Pons (tissue), 1 donor: Measurements from ENCODE around the gene RALB.
A peak's percentile ranks its signal among the peaks of the same experiment; 100 is the strongest.
"Not testable (repeated sequence)": the region's sequence is repeated elsewhere in the genome, so short reads cannot be mapped to it uniquely, and the experiment has no call there.

Source experiments
- DNase-seq: peaks from one replicate; pipeline ENCODE4 v3.0.0-alpha.2; 2016; ENCODE audit warnings: low spot score

Gene RALB

DNA sequence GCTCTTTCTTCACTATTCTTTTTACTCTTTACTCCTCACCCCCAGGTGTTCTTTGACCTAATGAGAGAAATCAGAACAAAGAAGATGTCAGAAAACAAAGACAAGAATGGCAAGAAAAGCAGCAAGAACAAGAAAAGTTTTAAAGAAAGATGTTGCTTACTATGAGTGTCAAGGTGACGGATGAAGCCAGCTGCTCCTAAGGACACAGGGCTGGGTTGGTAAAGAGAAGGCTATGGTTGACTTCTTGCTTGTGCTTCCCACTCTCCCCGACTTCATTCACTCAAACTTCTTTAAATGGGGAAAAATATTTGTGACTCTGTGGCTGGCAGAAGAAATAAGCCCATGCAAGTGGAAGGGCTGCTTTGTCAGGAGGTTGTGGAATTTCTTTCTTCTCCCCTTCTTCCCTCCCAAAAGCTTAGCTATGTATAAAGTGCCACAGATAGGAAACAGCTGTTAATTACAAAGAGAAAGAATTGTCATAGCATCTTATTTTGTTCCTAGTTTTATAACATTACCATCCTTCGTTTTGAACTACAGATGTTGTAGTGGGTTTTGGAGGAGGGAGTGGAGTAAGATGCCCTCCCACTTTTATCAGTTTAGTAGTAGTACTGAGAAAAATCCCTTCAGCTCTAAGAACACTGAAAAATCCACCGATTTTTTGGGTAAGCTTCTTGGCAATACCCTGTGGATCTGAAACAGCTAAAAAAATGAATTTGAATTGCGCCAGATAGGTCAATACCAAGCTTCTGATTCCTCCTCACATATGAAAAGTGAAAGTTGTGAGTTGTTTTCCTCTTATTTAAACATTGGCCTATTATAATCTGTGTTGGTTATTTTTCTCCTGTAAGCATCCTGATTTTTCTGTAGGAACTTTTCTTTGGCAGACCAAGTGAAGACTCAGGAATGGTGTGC lies 40.7 kb downstream of the RALB start:
- no peak for DNase-seq

DNA sequence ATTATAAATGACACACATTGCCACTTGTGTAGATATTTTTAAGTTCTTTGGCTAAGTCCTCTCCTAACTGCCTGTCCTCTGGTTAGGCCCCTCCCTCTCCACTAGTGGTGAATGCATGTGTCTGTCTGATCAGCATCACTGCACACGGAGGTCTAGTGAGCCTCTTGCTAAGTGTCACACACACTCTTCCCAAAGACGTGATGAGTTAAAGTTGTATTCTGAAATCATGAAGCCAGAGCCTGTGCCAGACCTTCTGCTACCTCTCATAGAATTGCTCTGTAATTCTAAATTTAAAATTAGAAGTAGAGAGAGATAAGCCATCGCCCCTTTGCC lies 41.3 kb downstream of the RALB start:
- no peak for DNase-seq

DNA sequence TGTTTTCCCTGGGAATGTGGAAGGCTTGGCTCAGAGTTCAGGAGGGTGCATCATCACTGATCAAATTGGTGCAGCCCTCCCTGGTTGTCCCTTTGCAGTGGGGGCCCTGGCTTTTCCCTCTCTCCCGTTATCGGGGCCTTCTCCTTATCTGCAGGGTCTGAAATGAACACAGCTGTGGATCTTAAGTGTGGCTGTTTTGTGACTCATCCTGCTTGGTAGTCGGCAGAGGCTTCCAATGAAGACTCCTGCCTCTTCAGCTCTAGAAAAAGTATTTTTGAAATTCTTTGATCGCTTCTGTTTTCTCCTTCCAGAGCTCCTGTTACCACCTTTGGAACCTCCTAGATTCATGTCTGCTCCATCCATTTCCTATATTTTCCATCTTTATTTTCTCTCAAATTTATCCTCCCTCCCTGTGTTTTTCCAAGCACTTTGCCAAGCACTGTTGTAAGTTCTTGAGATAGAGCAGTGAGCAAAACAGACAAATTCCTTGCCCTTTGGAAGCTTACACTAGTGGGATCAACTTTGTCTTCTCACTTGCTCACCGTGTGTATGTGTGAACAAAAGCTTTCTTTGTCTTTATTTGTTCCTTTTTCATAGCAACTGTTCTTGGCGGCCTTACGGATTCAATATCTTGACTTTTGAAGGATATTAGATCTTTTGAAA lies 45.7 kb downstream of the RALB start:
- no peak for DNase-seq

DNA sequence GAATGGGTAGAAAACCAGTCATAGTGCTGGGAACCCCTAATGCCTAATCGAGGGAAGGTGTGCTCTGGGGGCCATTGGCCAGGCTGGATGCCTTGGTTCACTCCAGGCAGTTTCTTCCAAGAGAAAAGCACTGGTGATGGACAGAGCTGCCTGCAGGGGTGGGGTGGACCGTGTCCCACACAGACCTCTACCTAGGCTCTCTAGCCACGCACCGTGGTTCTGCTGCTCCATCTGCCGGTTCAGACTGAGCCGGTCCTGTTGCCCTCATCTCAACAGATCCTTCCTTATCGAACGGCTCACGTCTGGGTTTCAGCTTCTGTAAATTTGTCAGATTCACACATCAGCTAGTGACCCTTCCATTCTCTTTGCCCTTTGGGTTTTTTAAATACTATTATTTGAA lies 46.4 kb downstream of the RALB start:
- DNase-seq: no peak

DNA sequence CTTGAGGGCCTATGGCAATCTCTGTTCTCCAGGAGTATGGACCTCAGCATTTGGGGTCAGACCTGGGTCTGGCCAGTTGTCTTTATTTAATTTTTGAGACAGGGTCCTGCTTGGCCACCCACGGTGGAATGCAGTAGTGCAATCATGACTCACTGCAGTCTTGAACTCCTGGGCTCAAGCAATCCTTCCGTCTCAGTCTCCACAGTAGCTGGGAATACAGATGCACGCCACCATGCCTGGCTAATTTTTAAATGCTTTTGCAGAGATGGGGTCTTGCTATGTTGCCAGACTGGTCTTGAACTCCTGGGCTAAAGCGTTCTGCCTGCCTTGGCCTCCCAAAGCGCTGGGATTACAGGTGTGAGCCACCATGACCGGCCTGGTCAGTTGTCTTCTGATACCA lies 46.9 kb downstream of the RALB start:
- no peak for DNase-seq

DNA sequence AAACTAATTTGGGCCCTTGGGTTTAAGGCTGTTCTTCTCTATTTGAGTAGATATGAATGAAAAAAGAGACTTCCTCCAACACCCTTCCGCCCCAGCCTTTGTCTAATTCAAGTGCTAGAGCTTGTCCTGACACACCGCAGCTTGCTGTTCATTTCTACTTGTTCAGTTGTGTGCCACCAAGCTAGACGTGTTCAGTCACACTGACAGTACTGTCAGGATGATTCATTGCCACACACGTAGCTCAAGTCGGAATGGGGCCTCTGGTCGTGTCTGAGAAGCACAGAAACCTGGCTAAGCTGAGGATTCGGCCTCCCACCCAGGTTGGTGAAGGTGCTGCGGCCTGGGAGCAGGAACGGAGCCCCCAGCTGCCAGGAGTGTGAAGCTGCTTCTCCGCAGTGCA lies 47.7 kb downstream of the RALB start:
- no peak for DNase-seq

DNA sequence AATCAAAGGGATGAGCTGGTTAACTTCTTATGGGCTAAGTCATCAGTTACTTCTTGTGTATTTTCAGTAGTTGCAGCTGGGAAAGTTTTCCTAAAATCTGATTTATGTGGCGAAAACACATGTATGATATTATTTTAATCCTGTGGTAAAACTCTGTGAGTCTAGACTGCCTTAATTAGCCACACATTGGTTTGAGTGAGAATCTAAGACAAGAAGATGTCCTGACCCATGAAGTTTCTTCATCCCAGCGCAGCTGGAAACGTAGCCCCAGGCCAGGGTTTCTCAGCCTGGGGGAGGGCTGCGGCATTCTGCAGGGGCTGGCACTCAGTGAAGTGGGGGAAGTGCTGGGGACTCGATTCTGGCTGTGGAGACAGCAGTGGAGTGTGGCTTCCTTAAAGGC lies 48.6 kb downstream of the RALB start:
- no peak for DNase-seq

DNA sequence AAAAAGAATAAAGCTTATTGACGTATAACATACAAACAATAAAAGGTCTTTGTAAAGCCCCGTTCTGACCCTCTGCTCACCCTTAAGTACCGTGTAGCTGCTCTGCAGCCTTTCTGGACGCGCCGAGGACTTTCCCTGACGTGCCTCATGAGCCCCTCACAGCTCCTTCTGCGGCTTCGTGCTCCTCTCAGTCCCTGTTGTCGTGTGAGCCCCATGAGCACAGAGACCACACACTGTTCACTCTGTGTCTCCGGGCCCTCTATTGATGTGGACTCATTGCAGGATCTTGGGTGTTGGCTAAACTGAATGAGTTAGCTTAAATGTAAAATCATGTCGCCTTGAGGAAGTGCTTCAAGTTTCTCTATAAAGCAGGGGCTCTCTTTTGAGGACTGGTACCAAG lies 49.6 kb downstream of the RALB start:
- no peak for DNase-seq

DNA sequence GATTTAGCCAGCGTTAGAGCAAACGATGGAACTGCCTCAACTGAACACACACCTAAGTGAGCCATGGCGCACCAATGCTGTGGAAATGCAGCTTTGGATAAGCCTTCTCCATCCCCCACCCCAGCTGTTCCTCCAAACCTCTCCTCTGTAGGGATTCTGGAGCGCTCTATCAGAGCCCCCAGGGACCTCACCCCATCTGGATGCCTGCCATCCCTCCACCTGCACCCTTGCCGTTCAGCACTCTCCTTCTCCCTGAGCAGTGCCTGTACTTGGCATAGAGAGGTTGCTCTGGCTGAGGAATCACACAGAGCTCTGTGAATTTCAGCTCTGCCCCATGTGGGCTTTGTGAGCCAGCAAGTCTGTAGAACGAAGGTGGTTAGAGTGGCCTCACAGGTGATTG lies 50.5 kb downstream of the RALB start:
- no peak for DNase-seq

DNA sequence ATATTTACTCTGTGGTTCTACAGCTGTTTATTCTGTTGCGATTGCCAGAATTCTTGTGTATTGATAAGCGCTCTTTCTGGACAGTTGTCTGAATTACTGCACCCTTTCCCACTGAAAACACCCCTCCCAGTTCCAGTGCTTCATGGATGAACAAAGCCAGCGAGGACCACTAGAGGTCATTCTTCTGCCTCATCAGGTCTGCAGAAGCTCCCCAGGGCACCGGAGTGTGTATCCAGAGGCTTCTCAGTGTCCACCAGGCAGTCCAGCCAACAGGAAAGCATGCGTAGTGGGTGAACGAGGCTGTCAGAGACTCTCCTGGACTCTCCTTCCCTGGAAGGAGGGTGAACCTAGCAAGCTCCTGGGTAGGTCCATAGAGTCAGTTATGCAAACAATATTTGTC lies 52.6 kb downstream of the RALB start:
- DNase-seq: peak; percentile 52

DNA sequence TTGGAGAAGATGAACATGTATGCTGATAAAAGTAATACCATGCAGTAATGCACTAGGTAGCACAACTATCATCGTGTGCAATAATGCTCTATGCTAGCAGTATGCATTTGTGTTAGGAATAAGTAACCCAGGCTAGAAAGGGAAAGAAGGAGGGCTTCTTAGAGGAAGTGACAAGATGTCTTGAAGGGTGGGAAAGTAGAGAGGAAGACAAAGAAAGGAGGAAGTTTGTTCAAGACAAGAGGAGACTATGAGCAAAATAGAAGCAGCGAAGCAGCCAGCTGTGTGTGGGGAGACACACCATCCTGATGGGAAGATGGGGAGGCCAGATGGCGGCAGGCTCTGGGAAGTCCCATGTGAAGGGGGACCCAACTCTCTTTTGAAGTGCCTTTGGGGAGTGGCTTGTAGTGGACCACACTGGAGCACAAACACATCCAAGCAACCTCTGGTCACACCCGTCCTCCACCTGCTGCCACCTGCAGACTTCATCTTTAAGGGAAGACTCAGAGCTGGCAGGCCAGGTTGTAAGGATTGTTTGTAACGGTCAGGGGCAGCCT lies 53.4 kb downstream of the RALB start:
- no peak for DNase-seq

DNA sequence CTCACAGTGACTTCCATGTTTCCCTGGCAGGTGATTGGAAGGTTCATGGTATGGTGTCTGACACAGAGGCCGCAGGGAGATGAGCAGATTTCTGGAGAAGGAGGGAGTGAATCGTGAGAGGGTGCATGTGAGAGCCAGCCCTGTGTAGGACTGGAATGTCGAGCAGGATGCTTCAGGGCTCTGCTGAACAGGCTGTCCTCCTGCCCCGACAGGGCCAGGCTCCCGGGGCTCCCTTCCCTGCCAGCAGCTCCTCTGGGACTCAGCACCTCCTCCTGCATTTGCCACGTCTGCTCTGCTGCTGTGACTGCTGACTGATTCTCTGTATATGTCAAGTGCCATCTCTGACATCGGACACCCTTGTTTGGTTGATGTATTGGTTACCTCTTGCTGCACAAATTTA lies 54.8 kb downstream of the RALB start:
- DNase-seq: no peak

DNA sequence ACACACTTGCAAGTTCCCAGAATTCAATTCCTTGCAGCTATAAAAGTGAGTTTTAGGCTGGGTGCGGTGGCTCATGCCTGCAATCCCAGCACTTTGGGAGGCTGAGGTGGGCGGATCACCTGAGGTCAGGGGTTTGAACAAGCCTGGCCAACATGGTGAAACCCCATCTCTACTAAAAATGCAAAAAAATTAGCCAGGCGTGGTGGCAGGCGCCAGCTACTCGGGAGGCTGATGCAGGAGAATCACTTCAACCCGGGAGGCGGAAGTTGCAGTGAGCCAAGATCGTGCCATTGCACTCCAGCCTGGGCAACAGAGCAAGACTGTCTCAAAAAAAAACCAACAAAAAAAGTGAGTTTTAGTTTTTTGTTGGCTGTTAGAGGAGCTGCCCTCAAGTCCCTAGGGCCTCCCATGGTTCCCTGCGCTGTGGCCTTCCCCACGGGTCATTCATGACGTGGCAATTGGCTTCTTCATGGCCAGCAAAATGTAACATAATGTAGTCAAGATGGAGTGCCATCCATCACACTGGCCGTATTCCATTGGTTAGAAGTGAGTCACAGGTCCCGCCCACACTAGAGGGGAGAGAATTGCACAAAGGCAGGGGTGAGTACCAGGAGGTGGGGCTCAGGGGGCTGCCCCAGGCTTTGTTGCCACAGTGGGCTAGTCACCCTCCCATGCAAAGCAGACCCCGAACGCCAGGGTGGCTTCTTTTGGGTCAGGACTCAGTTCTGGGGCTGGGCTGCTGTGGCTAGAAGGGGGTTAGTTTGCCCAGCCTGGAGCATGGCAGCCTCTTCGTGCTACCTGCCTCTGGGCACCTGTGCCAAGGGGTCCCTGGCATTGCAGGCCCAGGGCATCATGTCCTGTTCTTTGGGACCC lies 55.6 kb downstream of the RALB start:
- no peak for DNase-seq

DNA sequence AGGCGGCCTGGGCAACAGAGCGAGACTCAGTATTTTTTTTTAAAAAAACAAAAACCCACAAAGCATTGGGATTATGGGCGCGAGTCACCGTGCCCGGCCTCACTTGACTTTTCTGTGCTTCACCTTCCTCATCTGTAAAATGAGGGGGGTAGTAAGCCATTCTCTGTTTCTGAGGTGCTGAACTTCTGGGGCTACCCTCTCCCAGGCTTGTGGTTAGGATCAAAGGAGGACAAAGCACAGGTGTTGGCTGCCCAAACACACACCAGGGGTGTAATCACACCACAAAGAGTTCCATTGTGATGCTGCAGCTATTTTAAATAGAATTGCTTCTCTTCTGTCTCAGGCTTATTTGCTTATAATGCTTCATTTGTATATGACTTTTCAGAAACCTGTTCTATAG lies 57.5 kb downstream of the RALB start:
- no peak for DNase-seq

DNA sequence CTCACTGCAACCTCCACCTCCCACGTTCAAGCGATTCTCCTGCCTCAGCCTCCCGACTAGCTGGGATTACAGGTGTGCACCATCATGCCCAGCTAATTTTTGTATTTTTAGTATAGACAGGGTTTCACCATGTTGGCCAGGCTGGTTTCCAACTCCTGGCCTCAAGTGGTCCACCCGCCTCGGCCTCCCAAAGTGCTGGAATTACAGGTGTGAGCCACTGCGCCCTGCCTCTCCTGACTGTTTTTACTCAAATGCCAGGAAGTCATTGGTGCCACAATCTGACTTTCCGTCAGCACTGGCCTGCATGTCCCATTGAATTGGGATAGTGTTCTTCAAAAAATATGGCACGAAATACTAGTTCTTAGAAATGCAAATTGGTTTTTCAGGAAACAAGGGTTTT lies 58.2 kb downstream of the RALB start:
- not testable (repeated sequence) for DNase-seq

DNA sequence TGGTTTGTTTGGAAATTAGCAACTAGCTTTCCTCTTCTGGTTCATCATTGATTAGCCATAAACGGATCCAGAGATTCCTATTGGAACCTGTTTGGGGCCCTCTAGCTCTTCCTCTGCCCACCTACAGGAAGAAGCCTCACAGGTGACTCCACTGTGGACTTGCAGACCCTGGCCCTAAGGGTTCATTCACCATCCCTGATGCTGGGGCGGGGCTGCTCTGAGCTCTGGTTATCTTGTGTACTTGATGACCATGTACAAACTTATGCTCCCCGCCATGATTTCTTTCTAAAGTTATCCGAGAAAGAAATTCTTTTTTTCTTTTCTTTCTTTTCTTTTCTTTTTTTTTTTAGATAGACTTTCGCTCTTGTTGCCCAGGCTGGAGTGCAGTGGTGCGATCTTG lies 59.4 kb downstream of the RALB start:
- no peak for DNase-seq

DNA sequence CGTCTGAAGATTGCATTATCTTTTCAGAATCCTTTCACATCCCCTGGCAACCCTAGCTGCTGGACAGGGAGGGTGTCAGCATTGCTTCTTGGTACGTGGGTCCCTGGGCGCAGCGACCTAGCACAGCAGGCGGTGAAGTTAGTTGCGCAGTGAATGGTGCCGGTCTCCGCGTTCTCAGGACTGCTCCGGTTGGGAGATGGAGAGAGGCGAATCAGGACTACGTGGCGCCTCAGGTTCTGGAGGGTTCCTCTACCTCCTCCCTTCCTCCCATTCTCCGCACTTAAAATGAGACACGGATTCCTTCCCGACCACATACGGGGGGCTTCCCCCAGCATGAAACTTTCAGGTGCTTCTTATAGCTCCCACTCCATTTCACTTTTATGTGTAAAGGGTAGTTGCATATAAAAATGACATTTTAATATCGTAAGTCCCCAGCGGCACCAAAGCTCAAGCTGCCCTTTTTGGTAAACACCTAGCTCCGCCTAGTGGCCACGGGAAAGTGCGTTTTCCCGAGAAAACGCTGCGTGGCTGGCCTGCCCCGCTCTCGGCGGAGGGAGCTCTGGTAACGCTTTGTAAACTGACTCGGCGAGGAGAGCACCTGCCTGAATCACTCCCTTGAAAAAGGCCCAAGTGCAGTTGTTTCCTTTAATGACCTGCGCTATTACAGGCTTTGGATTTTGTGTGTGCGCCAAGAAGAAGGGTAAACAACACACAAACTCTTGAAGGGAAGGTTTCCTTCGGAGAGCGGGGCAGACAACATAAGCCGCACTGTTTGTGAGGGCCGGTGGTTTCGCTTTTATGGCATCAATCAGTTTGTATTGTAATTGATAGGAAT lies 60.4 kb downstream of the RALB start:
- peak; percentile 85 for DNase-seq

DNA sequence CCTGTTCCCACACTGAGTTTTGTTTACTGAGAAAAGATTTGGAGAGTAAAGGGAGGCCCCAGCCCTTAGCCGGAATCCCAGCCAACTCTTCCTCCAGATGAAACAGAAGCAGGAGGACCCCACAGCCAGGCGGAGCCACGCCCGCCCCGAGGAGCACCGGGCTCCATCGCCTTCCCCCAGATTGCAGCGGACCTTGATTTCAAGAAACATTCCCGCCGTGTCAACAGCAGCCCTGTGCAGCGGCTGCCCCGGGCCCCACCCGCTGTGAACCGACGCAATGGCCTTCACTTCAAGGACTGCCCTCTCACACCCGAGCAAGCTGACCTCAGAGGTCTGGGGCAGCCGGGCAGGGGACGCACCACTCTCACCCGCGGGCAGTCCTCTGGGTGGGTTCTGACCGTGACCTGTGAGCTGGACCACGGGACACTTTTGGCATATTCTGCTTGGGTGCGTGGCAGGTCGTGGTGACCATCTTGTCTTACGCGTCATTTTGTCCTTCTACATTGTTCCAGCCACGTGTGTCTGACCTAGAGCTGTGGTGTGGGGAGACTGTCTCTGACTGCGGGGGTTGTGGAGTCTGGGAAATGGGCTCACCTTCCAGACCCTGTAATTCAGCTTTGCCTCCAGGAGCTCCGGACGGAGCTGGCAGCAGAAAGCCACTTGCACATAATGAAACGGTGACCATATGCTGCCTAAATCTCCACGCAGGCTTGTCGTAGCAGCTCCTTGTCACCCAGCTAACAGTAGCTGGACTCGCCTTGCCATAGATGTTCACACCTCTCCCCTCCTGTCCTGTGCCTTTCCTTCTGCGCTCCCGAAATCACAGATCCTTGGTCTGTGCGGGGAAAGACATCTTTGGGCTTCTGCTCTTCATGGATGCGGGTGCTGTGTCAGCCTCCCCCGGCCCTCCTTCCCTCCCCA lies 61.3 kb downstream of the RALB start:
- DNase-seq: no peak

DNA sequence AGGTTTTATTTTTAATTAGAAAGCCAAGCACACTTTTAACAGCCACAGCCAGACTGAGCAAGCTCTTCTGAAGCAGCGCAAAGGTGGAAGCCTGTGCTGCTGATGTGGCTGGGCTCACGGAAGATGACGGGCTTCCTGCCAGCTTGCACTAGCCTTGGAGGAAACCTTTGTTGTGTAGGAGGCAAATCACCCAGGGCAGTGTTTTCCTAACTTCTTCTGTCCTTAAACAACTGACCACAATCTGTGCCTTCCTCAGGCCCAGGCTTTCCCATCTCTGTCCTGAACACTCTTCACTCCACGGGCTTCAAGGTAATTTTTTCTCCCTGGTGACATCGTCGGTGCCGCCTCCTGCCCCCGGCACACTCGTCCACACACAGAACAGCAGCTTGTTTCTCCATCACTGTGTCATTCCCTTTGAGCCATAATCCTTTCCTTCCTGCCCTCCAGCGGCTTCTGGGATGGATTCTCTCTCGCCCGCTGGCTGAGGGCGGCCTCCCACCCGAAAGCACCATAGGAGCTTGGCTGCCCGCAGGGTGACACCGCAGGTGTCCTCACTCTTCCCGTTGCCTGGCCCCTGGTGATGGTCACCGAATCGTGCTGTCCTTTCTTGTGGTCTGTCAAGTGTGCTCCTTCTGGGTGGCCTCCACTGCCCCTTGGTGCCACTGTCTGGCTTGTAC lies 62.2 kb downstream of the RALB start:
- DNase-seq: no peak
